ENCODE data around the gene RPL19. TPM values are rescaled to one million over a fixed set of nuclear protein-coding genes. Genes with fewer than 3 reads are reported as not detected.

The RPL19 gene
- total RNA-seq, 2 experiments from 2014 or later: 3,527 to 3,670 TPM

DNA sequence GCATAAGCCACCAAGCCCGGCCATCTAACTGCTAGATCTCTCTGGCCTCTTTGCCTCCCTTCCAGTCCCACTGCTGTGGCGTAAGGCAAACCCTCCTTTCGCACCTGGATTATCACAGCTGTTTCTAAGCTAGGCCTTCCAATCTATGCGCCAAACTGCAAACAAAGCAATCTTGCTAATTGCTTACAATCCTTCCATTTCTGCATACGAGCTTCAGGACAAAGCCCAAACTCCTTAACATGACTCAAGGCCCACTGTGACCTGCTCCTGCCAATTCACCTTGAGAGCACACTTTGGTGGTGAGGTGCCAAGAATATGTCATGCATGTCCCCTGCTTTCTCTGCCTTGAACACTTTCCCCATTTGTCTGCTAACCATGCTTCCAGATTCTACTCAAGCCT, 28.1 kb upstream of the RPL19 start:
- H3K9me3 Mint-ChIP-seq: no peaks in the 10 kb centered on the region
- intact Hi-C loops (cut with DNase I, micrococcal nuclease): no loop called here
- peaks cover 29% of the 10 kb centered on the region for H3K4me1 ChIP-seq (ENCODE audit: insufficient read depth, low read length)
- no peak overlapping the region for H3K27ac ChIP-seq (ENCODE audit: low read depth in 1 of 2, low read length in 2 of 2)
- peaks cover 30% of the 10 kb centered on the region for H3K4me1 Mint-ChIP-seq (ENCODE audit: low read depth)
- H3K36me3 Mint-ChIP-seq (ENCODE audit: low read depth): peaks cover 11% of the 10 kb centered on the region
- peaks cover 14% of the 10 kb centered on the region for H3K36me3 ChIP-seq (ENCODE audit: insufficient read depth, low read length)
- H3K27ac Mint-ChIP-seq: no peak overlapping the region
- peaks cover 0 to 4% of the 10 kb centered on the region in 2 experiments for H3K27me3 ChIP-seq (ENCODE audit: control insufficient read depth in 1 of 2, insufficient read depth in 2 of 2, low read length in 2 of 2)
- H3K9me3 ChIP-seq (ENCODE audit: control insufficient read depth in 1 of 2, insufficient read depth in 1 of 2, low read length in 2 of 2): peaks cover 0 to 3% of the 10 kb centered on the region in 2 experiments
- peaks cover 12% of the 10 kb centered on the region for H3K27me3 Mint-ChIP-seq
- TF ChIP-seq, protein P1, sequence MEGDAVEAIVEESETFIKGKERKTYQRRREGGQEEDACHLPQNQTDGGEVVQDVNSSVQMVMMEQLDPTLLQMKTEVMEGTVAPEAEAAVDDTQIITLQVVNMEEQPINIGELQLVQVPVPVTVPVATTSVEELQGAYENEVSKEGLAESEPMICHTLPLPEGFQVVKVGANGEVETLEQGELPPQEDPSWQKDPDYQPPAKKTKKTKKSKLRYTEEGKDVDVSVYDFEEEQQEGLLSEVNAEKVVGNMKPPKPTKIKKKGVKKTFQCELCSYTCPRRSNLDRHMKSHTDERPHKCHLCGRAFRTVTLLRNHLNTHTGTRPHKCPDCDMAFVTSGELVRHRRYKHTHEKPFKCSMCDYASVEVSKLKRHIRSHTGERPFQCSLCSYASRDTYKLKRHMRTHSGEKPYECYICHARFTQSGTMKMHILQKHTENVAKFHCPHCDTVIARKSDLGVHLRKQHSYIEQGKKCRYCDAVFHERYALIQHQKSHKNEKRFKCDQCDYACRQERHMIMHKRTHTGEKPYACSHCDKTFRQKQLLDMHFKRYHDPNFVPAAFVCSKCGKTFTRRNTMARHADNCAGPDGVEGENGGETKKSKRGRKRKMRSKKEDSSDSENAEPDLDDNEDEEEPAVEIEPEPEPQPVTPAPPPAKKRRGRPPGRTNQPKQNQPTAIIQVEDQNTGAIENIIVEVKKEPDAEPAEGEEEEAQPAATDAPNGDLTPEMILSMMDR (IDR thresholded peaks at IDR 0.05): no peak
- ChIA-PET POLR2A (interaction anchor here (1.1 kb wide), 1 partner anchor 18 kb away, joined by 3 read pairs; no protein-coding TSS in a partner anchor), CTCF (no interaction called here)
- H3K4me3 Mint-ChIP-seq: no peak overlapping the region
- ATAC-seq (ENCODE audit: poor library complexity) (no peak), DNase-seq (no peak)
- no peak overlapping the region for H3K4me3 ChIP-seq (ENCODE audit: low read length)

DNA sequence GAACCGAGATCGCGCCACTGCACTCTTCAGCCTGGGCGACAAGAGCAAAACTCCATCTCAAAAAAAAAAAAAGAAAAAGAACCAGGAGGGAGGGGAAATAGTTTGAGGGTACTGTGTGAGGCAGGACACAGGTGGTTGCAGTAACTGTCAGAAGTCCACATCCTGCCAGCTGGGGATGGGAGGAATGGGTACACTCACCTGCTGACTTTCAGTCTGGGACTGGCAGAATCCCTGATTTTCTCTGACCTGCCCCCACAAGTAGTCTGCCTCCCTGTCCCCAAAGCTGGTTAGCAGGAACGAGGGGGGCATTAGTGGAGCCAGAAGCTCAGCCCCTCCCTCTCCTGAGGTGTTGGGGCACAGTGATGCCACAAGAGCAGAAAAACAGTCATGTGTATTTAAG, 27.0 kb upstream of the RPL19 start:
- ChIA-PET POLR2A (interaction anchor here (0.7 to 1.1 kb wide), 3 partner anchors 8 to 190 kb away, joined by 3 to 4 read pairs (median 3); no protein-coding TSS in a partner anchor), CTCF (interaction anchor here (0.8 to 4.3 kb wide), 5 partner anchors 9 to 188 kb away, joined by 3 to 63 read pairs (median 5); no protein-coding TSS in a partner anchor)
- Mint-ChIP-seq H3K4me1 (ENCODE audit: low read depth) (peaks cover 22% of the 10 kb centered on the region), H3K4me3 (no peak overlapping the region), H3K36me3 (ENCODE audit: low read depth) (peaks cover 19% of the 10 kb centered on the region), H3K27me3 (peaks cover 4% of the 10 kb centered on the region), H3K27ac (no peak overlapping the region), H3K9me3 (no peaks in the 10 kb centered on the region)
- peaks cover 22% of the 10 kb centered on the region for H3K4me1 ChIP-seq (ENCODE audit: insufficient read depth, low read length)
- no peak overlapping the region for H3K4me3 ChIP-seq (ENCODE audit: low read length)
- TF ChIP-seq, protein P1 (IDR thresholded peaks at IDR 0.05): no peak
- no peak for DNase-seq
- no peak for ATAC-seq (ENCODE audit: poor library complexity)
- H3K36me3 ChIP-seq (ENCODE audit: insufficient read depth, low read length): peaks cover 25% of the 10 kb centered on the region
- intact Hi-C loops (cut with DNase I, micrococcal nuclease): no loop called here
- H3K9me3 ChIP-seq (ENCODE audit: control insufficient read depth in 1 of 2, insufficient read depth in 1 of 2, low read length in 2 of 2): peaks cover 0 to 3% of the 10 kb centered on the region in 2 experiments
- no peak overlapping the region for H3K27ac ChIP-seq (ENCODE audit: low read depth in 1 of 2, low read length in 2 of 2)
- no peaks in the 10 kb centered on the region for H3K27me3 ChIP-seq (ENCODE audit: control insufficient read depth in 1 of 2, insufficient read depth in 2 of 2, low read length in 2 of 2)

DNA sequence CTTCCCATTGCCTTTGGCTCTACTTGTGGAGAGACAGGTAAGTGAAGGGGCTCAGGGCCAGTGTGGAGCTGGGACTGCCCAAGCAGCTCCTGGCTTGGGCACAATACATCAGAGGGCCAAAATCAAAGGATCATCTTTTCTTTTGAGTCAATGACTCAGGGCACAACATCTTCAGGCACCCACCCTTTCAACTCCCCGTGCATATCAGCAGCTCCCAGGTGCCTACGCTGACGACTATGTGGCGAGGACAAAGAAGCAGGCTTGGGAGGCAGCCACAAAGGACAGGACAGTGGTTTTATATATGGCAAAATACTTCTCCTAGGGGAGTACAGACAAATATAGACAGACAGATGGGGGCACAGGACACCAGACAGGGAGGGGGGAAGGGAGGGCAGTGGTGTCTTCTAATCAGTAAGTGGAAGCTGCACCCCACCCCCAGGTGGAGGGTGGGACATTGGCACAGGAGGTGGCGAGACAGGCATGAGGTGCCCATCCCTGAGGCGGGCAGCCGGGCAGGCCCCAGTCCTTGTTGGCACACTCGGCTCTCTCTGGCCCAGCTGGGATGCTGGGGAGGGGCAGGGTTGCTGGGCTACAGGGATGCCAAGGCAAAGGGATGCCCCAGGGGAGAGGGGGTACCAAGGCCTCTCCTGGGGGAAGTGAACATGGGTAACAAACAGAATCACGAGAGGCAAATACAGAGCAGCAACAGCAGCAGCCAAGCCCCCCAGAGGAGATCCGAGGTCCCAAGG, 26.4 kb upstream of the RPL19 start:
- DNase-seq: no peak
- Histone ChIP-seq H3K27me3 (ENCODE audit: control insufficient read depth in 1 of 2, insufficient read depth in 2 of 2, low read length in 2 of 2) (no peaks in the 10 kb centered on the region), H3K4me3 (ENCODE audit: low read length) (no peak overlapping the region), H3K4me1 (ENCODE audit: insufficient read depth, low read length) (peaks cover 22% of the 10 kb centered on the region), H3K36me3 (ENCODE audit: insufficient read depth, low read length) (peaks cover 26% of the 10 kb centered on the region), H3K9me3 (ENCODE audit: control insufficient read depth in 1 of 2, insufficient read depth in 1 of 2, low read length in 2 of 2) (peaks cover 0 to 1% of the 10 kb centered on the region in 2 experiments), H3K27ac (ENCODE audit: low read depth in 1 of 2, low read length in 2 of 2) (no peak overlapping the region)
- H3K36me3 Mint-ChIP-seq (ENCODE audit: low read depth): peaks cover 25% of the 10 kb centered on the region
- POLR2A ChIA-PET: interaction anchor here (0.7 to 2.0 kb wide), 6 partner anchors 9 to 191 kb away, joined by 3 to 9 read pairs (median 4); partner anchors contain the start of gene RPL19
- no peak for ATAC-seq (ENCODE audit: poor library complexity)
- H3K27me3 Mint-ChIP-seq: peaks cover 4% of the 10 kb centered on the region
- H3K4me3 Mint-ChIP-seq: no peak overlapping the region
- H3K4me1 Mint-ChIP-seq (ENCODE audit: low read depth): peaks cover 22% of the 10 kb centered on the region
- no peak overlapping the region for H3K27ac Mint-ChIP-seq
- TF ChIP-seq, protein P1 (IDR thresholded peaks at IDR 0.05): no peak
- intact Hi-C loops (cut with DNase I, micrococcal nuclease): no loop called here
- H3K9me3 Mint-ChIP-seq: no peaks in the 10 kb centered on the region
- CTCF ChIA-PET: interaction anchor here (0.8 to 4.3 kb wide), 10 partner anchors 9 to 206 kb away, joined by 3 to 63 read pairs (median 4); partner anchors contain the start of gene FBXO47

Measured in CD4-positive, alpha-beta T cell (primary cell).